ENCODE data around the gene ZNF488.

DNA sequence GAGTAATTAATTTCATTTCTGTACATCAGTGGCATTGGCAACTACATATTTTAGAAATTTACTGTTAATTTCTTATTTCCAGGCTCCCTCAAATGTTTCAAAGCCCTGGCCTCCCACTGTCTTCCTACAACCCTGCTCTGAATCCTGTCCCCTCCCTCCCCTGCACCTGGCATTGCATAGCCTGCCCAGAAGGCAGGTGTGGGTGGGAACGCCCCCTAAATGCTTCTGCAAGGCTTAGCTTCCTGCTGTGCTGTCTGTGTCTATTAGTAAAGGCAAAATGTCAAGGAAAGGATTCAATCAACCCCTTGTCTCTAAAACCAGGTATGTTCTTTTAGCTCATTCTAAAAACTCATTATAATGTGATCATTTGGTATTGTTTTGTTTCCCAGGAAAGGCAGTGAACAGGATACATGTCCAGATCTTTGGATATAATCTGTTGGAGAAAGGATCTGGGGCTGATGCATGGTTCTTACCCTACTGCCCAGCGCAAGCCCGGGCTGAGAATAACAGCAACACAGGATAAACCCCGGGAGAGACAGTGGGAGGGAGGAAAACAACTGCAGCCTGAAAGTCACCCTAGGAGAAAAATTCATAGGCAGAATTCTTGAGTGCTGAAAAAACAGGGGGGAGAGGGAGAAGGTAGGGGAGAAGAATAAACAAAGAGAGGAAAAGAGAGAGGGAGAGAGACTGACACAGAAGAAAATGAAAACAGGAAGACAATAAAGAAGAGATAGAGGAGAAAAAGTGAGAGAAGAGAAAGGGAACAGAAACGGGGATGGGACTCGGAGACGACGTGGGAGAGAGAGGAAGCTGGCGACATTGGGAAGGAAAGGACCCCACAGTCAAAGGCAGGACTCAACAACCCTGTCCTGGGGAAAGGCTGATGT is 589 bp downstream of the ZNF488 start:
- TF ChIP-seq, protein P1, sequence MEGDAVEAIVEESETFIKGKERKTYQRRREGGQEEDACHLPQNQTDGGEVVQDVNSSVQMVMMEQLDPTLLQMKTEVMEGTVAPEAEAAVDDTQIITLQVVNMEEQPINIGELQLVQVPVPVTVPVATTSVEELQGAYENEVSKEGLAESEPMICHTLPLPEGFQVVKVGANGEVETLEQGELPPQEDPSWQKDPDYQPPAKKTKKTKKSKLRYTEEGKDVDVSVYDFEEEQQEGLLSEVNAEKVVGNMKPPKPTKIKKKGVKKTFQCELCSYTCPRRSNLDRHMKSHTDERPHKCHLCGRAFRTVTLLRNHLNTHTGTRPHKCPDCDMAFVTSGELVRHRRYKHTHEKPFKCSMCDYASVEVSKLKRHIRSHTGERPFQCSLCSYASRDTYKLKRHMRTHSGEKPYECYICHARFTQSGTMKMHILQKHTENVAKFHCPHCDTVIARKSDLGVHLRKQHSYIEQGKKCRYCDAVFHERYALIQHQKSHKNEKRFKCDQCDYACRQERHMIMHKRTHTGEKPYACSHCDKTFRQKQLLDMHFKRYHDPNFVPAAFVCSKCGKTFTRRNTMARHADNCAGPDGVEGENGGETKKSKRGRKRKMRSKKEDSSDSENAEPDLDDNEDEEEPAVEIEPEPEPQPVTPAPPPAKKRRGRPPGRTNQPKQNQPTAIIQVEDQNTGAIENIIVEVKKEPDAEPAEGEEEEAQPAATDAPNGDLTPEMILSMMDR (conservative IDR thresholded peaks at IDR 0.05; ENCODE audit: low read length): no peak
- no peak for TF ChIP-seq EZH2phosphoT487 (IDR thresholded peaks at IDR 0.05; ENCODE audit: borderline replicate concordance)

Measured in Loucy (cell line).